ENCODE results near the gene BRINP3.

The BRINP3 gene

GRCh38 chr1:190104961-190105360 lies 372.7 kb downstream of the BRINP3 start:
- DNase-seq (ENCODE audit: low read depth in 2 of 2) = no peak

- DNase-seq (ENCODE audit: low read depth in 2 of 2) = no peak
Observed at GRCh38 chr1:190102757-190103326, 374.8 kb downstream of the BRINP3 start.

- no peak for DNase-seq (ENCODE audit: low read depth in 2 of 2)
Observed at GRCh38 chr1:190101756-190102155, 375.9 kb downstream of the BRINP3 start.

GRCh38 chr1:190098756-190099155 lies 378.9 kb downstream of the BRINP3 start:
- DNase-seq (ENCODE audit: low read depth in 2 of 2) = no peak

GRCh38 chr1:190098107-190098506 lies 379.6 kb downstream of the BRINP3 start:
- no peak for DNase-seq (ENCODE audit: low read depth in 2 of 2)

GRCh38 chr1:190095596-190095995 lies 382.1 kb downstream of the BRINP3 start:
- no peak for DNase-seq (ENCODE audit: low read depth in 2 of 2)

GRCh38 chr1:190084552-190084951 lies 393.1 kb downstream of the BRINP3 start:
- DNase-seq (ENCODE audit: low read depth in 2 of 2) = no peak

GRCh38 chr1:190068304-190068703 lies 409.4 kb downstream of the BRINP3 start:
- no peak for DNase-seq (ENCODE audit: low read depth in 2 of 2)

- DNase-seq (ENCODE audit: low read depth in 2 of 2) = no peak
Observed at GRCh38 chr1:190067592-190067991, 410.1 kb downstream of the BRINP3 start.

- DNase-seq (ENCODE audit: low read depth in 2 of 2) = no peak
Observed at GRCh38 chr1:190066011-190066410, 411.7 kb downstream of the BRINP3 start.

- no peak for DNase-seq (ENCODE audit: low read depth in 2 of 2)
Observed at GRCh38 chr1:190049314-190049713, 428.4 kb downstream of the BRINP3 start.
